Stimulated activated CD4-positive, alpha-beta T cell treated with anti-CD3 and anti-CD28 coated beads, Interleukin-1b, Interleukin-23, amount 100 ng/mL, for 4 hours (primary cell): ENCODE results near the gene CIART.
"Not testable (repeated sequence)": the region's sequence is repeated elsewhere in the genome, so short reads cannot be mapped to it uniquely, and the experiment has no call there.

Experiments
- DNase-seq, 2 donors: peaks; one replicate each; pipeline ENCODE4 v3.0.0-alpha.2; 2020; ENCODE audit warnings: low read depth in 2 of 2

Gene CIART

GRCh38 chr1:150309758-150310508 is 27.6 kb downstream of the CIART start:
- DNase-seq = no peak

- no peak for DNase-seq
Measured at GRCh38 chr1:150311762-150312161, 29.4 kb downstream of the CIART start.

- not testable (repeated sequence) for DNase-seq
Measured at GRCh38 chr1:150314691-150315090, 32.3 kb downstream of the CIART start.

GRCh38 chr1:150320667-150320978 is 38.3 kb downstream of the CIART start:
- no peak for DNase-seq

GRCh38 chr1:150321826-150322166 is 39.4 kb downstream of the CIART start:
- no peak for DNase-seq

GRCh38 chr1:150322310-150322709 is 40.0 kb downstream of the CIART start:
- no peak for DNase-seq

GRCh38 chr1:150332651-150333290 is 50.4 kb downstream of the CIART start:
- no peak for DNase-seq
